C4-2B (cell line): ENCODE results near the gene NOXO1.

Experiments used
- CTCF ChIP-seq: fragments of 450-650 bp; conservative IDR thresholded peaks from 2 replicates; pipeline ENCODE4 v1.5.1; 2017; ENCODE audit warnings: mild to moderate bottlenecking
- ZFX ChIP-seq: fragments of 450-650 bp; IDR thresholded peaks from 2 replicates; pipeline ENCODE4 v1.6.1; 2017

DNA sequence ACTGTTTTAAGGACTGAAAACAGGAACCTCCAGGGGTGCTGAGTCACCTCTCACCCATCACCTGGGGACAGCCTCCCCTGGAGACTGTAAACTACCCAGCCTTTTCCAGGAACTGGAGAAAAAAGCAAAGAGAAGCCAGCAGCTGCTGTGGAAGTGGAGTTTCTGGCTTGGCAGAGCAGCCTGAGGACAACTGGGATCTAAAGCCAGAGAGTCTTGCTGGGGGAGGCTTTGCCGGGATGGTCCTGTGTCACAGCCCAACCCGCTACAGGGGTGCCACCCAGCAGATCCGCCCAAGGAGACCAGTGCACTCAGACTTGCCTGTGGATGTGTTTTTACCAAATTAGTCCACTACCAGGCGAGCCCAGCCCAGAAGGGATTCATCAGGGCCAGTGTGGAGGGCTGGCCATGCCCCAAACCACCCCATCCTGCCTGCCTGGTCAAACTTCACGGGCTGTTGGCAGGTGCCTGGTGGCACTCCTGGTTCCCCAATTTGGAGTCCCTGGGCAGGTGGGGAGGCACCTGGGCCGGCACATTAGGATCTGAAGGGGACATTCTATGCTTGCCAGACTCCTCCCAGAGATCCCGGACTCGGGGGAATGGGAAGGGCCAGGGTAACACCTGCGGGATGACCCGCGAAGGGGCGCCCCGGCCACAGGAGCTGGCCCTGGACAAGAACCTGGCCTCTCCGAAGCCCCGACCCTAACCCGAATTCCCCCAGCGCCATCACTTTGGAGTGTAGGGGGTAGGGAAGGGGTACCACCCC, 39.0 kb downstream of the NOXO1 start:
- TF ChIP-seq CTCF (no peak), ZFX (no peak)
